HG03196 (cell line): Measurements from ENCODE around the gene COQ4.

Experiments used
- ATAC-seq: cut with Tn5 transposase; IDR thresholded peaks from one replicate; pipeline ENCODE4 v1.9.1; 2021; ENCODE audit not compliant: unreplicated experiment

Gene COQ4

GRCh38 chr9:128372188-128372641 lies 49.6 kb downstream of the COQ4 start:
- no peak for ATAC-seq

GRCh38 chr9:128372784-128373183 lies 50.1 kb downstream of the COQ4 start:
- no peak for ATAC-seq

- no peak for ATAC-seq
Observed at GRCh38 chr9:128374221-128374675, 51.6 kb downstream of the COQ4 start.

- ATAC-seq: no peak
Observed at GRCh38 chr9:128375865-128376264, 53.2 kb downstream of the COQ4 start.

GRCh38 chr9:128382261-128382660 lies 59.6 kb downstream of the COQ4 start:
- no peak for ATAC-seq

GRCh38 chr9:128383007-128383753 lies 60.5 kb downstream of the COQ4 start:
- ATAC-seq: no peak
